Lower leg skin (tissue), 3 donors: Measurements from ENCODE around the gene DNMT3B.

ENCODE experiments used
- CTCF ChIP-seq, 3 donors: fragments of 450-650 bp; IDR thresholded peaks; one replicate each; pipeline ENCODE4 v1.5.1; 2016; ENCODE audit warnings: antibody characterized with exemption in 3 of 3, mild to moderate bottlenecking in 3 of 3, moderate library complexity in 2 of 3
- POLR2A ChIP-seq, 2 donors: fragments of 450-650 bp; IDR thresholded peaks; one replicate each; pipeline ENCODE4 v1.6.1; 2016 to 2017; ENCODE audit warnings: antibody characterized with exemption in 2 of 2, mild to moderate bottlenecking in 1 of 2, moderate library complexity in 1 of 2

GRCh38 chr20:32787168-32787567, 25.0 kb downstream of the DNMT3B start:
- no peak for TF ChIP-seq CTCF (IDR thresholded peaks at IDR 0.05)
- no peak for TF ChIP-seq POLR2A (IDR thresholded peaks at IDR 0.05)
